ENCODE results near the gene CYP26C1.

The CYP26C1 gene

DNA sequence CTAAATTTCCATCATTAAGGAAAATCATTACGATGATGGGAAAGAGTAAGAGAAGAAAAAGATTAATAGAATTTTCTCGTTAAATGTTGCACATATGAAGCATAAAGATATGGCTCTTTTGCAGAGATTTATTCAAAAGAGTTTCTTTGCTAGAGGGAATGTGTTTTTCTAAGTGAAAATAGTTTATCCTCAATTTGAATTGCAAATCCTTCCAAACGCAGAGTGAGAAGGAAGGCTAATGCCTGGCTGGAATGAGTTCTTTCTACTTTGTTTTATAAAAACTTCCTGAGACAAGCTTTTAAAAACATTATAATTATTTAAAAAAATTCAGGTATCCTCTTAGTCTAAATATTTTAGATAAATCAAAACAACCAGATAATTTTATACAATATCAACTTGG lies 27.2 kb downstream of the CYP26C1 start:
- H3K4me3 ChIP-seq (ENCODE audit: low read length), result no peak overlapping the region
- DNase-seq (ENCODE audit: low read depth), result no peak
- TF ChIP-seq, protein P1, sequence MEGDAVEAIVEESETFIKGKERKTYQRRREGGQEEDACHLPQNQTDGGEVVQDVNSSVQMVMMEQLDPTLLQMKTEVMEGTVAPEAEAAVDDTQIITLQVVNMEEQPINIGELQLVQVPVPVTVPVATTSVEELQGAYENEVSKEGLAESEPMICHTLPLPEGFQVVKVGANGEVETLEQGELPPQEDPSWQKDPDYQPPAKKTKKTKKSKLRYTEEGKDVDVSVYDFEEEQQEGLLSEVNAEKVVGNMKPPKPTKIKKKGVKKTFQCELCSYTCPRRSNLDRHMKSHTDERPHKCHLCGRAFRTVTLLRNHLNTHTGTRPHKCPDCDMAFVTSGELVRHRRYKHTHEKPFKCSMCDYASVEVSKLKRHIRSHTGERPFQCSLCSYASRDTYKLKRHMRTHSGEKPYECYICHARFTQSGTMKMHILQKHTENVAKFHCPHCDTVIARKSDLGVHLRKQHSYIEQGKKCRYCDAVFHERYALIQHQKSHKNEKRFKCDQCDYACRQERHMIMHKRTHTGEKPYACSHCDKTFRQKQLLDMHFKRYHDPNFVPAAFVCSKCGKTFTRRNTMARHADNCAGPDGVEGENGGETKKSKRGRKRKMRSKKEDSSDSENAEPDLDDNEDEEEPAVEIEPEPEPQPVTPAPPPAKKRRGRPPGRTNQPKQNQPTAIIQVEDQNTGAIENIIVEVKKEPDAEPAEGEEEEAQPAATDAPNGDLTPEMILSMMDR (IDR thresholded peaks at IDR 0.05; ENCODE audit: insufficient read depth, low read depth, low read length, missing control alignments), result no peak

DNA sequence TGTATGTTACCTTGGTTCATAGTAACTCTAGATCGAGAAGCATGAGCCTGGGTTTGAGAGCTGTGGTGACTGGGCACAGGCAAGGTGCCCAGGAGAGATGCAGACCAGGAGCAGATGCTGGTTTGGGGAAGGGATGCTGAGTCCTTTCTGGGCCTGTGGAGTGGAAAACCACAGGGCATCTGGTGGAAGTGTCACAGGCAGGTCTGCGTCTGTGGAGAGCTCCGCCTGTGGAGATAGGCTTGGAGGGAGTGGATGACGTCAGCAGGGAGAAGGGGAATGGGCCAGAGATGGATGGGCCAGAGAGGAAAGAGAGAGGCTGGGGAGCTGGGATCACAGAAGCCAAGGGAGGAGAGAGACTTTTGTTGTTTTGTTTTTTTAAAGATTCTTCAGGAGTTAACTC lies 27.9 kb downstream of the CYP26C1 start:
- TF ChIP-seq, protein P1 (IDR thresholded peaks at IDR 0.05; ENCODE audit: insufficient read depth, low read depth, low read length, missing control alignments), result no peak
- no peak overlapping the region for H3K4me3 ChIP-seq (ENCODE audit: low read length)
- DNase-seq (ENCODE audit: low read depth), result no peak

DNA sequence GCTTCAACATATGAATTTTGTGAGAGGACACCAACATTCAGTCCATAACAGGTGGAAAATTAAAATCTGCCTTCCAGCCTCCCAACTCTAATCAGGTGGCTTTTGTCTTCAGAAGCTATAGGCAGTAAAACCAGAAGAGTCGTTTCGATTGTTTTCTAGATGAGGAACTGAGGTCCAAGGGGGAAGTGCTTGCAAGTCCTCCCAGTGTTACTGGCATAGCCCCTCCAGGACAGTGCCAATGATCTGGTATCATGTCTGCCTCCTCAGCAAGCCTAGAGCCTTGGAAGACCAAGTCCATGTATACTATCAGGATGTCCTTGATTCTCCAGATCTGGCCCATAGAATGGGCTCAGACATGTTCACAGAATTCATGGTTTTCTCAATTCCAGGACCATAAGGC lies 30.0 kb downstream of the CYP26C1 start:
- no peak for DNase-seq (ENCODE audit: low read depth)
- TF ChIP-seq, protein P1 (IDR thresholded peaks at IDR 0.05; ENCODE audit: insufficient read depth, low read depth, low read length, missing control alignments), result no peak
- no peak overlapping the region for H3K4me3 ChIP-seq (ENCODE audit: low read length)

DNA sequence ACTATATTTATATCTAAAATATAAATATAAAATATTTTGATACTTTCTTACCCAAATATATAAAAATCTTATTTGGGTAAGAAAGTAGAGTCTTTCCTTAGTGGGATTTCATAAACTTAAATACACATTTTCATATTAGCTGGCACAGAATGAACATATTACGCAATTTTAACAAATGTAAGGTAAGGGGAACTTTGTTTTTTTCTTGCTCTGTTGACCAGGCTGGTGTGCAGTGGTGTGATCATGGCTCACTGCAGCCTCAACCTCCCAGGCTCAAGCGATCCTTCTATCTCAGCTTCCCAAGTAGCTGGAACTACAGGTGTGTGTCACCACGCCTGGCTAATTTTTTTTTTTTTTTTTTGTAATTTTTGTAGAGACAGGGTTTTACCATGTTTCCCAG lies 31.4 kb downstream of the CYP26C1 start:
- no peak for DNase-seq (ENCODE audit: low read depth)
- H3K4me3 ChIP-seq (ENCODE audit: low read length), result no peak overlapping the region
- TF ChIP-seq, protein P1 (IDR thresholded peaks at IDR 0.05; ENCODE audit: insufficient read depth, low read depth, low read length, missing control alignments), result no peak

DNA sequence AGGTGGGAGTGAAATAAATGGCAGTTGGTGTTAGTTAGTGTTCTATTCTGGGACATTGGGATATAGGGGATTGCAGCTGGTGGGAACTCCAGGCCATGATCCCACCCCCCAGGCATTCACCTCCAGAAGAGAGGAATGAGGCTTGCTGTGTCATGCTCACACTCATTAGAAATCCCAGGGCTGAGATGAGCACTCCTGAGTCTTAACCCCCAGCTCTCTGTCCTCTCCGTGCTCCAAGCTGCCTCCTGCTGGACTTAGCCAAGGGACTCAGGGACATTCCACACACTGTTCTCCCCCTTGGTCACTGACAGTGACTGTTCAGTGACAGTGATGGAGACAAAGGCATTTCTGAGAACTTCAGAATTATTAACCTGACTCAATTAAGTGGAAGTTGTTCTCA lies 34.6 kb downstream of the CYP26C1 start:
- TF ChIP-seq, protein P1 (IDR thresholded peaks at IDR 0.05; ENCODE audit: insufficient read depth, low read depth, low read length, missing control alignments), result no peak
- H3K4me3 ChIP-seq (ENCODE audit: low read length), result no peak overlapping the region
- DNase-seq (ENCODE audit: low read depth), result no peak

DNA sequence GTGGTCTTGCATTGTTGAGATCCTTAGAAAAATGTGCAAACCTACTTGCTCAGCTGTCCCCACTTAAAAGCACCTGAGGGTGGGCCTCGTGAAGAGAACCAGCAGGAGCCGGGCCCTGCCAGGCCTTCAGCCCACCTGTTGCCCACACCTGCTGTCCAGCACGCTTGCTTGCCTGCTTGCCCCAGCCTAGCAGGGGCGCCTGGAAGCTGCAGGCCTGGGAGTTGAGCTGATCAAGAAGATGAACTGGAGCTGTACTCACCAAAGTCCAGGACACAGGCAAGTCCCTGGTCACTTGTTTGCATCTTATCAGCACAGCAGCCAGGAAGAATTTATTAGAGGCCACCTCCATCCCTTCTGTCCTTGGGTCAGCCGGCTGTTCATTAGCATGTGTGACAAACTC lies 36.3 kb downstream of the CYP26C1 start:
- no peak overlapping the region for H3K4me3 ChIP-seq (ENCODE audit: low read length)
- TF ChIP-seq, protein P1 (IDR thresholded peaks at IDR 0.05; ENCODE audit: insufficient read depth, low read depth, low read length, missing control alignments), result no peak
- DNase-seq (ENCODE audit: low read depth), result no peak

DNA sequence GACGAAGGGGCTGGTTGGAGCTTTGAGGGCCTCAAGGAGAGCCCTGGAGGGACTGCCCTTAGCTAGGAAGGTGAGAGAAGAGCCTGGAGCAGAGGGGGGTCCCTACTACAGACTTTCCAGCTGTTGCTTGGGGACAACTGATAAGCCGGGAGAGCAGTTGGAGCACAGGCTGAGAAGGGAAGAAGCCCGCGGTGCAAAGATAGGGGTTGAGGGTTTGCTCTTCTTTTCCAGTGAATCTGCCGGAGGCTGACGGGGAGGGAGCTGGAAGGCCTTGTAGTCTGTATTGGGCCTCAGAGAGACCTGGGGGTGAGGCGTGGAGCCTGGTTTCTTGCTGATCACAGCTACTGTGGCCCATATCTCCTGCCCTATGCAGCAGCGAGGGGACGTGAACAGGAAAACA lies 36.8 kb downstream of the CYP26C1 start:
- TF ChIP-seq, protein P1 (IDR thresholded peaks at IDR 0.05; ENCODE audit: insufficient read depth, low read depth, low read length, missing control alignments), result no peak
- no peak overlapping the region for H3K4me3 ChIP-seq (ENCODE audit: low read length)
- no peak for DNase-seq (ENCODE audit: low read depth)
